Raji (cell line): ENCODE data around the gene GSTCD.

Experiments used
- POLR2A ChIP-seq: IDR thresholded peaks from 2 replicates; pipeline ENCODE4 v1.6.1; 2011; ENCODE audit warnings: low read depth, low read length, control low read depth; ENCODE audit not compliant: insufficient read depth

Gene GSTCD

DNA sequence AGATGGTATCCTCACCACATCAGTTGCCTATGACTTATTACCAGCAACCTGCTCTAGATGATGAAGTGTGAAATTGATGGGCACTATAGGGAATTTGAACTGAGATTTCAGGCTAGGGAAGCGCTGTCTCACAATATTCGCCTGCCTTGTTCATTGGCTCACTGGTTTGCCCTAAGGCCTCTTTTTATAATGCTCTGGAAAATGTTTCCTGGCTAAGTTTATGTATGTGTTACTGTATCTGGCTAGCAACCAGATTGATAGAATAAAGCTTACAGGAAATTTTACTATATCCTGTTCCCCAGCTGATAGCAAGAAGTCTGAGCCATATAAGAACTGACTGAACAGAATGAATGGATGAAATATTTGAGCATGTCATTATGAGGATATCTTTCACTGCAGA is 71.6 kb downstream of the GSTCD start:
- TF ChIP-seq POLR2A = no peak

DNA sequence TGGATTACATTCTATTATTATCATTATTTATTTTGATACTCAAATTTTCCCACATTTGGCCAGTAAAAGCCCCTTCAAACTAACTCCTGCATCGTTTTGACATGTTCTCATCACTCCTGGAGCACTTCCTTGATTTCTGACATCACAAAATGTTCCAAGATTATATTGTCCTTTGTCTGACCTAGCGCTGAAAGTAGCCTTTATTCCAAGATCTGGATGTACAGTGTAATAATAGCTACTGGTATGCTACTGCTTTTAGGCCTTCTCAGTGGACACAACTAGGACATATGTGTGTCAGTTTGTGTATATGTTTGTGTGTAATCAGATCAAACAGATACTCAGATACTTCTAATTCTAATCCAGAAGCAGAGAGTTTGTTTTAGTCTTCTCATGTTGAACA is 76.2 kb downstream of the GSTCD start:
- no peak for TF ChIP-seq POLR2A

GRCh38 chr4:105785792-105786191 is 77.2 kb downstream of the GSTCD start:
- TF ChIP-seq POLR2A = no peak

DNA sequence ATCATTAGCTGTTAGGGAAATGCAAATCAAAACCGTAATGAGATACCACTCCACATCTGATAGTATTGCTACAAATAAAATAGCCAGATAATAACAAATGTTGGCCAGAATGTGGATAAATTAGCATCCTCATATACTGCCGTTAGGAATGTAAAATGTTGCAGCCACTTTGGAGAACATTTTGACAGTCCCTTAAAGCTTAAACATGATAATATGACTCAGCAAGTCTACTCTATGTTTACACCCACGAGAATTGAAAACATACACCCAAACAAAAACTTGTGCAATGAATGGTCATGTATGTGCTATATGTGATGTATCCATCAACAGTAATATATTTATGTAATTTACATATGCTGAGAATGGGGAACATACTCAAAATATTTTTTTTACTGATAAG is 78.2 kb downstream of the GSTCD start:
- no peak for TF ChIP-seq POLR2A

GRCh38 chr4:105797225-105797624 is 88.6 kb downstream of the GSTCD start:
- TF ChIP-seq POLR2A = no peak

DNA sequence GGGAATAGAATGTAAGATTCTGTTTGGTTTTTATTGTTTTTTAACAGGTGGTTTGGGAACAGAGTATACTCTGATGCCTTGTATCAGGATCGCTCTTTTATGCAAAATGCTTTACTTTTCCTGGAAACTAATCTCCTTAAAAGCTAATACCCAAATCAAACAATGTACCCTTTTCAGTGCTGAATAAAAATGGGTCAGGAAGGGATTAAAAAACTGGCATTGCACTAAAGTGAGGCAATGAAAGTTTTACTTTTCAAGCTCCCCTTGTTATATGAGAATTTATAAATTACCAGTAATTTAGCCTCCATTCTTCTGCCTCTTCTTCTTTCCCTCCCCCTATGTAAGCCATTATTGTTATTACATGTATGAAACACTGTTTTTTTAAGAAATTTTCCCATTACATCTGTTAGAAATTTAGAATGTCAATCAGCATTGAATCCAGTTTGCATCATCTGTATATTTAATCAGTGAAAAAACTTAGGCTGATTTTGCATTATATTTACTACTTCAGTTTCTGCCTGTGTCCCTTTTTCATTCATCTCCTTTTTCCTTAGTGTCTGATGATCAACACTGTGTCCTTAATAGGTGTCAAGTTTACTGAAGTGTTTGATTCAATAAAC is 97.0 kb downstream of the GSTCD start:
- TF ChIP-seq POLR2A = no peak

DNA sequence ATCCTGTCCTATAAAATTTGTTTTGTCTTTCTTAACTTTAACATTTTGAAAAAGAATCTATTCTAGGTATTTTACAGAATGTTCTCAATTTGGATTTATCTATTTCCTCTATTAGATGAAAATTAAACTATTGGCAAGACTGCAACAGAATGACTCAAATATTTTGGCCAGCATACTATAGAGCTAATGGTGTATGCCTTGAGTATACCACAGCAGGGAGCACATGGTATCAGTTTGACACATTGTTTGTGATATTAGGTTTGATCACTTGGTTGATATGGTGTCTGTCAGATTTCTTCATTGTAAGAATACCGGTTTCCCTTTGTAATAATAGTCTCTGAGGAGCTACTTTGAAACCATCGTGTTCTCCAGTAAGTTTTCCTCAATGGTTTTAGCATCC is 98.9 kb downstream of the GSTCD start:
- no peak for TF ChIP-seq POLR2A

DNA sequence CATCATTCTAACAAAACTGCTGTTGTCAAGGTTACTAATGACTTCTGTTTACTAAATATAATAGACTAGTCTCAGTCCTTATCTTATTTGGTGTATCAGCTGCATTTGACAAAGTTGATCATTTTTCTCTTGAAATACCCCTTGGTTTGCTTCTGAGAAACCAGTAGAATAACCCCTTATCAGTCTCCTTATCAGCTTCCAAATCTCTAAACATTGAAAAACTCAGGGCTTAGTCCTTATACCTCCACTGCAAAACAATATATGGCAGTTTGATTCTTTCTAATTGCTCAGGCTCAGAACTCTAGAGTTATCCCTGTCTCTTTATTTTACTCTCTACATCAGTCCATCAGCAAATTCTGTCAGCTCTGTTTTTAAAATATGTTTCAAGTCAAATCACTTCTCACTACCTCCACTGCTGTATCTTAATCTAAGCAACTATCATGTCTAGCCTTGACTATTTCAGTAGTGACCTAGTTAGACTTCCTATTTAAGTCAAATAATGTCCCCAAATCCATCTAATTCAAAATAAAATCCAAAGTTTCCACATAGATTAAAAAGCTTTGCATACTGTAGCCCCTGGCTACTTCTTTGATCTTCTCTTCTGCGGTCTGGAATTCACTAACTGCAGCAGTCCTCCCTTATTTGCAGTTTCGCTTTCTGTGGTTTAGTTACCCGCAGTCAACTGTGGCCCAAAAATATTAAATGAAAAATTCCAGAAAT is 99.6 kb downstream of the GSTCD start:
- TF ChIP-seq POLR2A = no peak

GRCh38 chr4:105808750-105809041 is 100.1 kb downstream of the GSTCD start:
- no peak for TF ChIP-seq POLR2A

- TF ChIP-seq POLR2A = no peak
Observed at GRCh38 chr4:105815701-105816100, 107.1 kb downstream of the GSTCD start.

- TF ChIP-seq POLR2A = no peak
Observed at GRCh38 chr4:105822061-105822460, 113.5 kb downstream of the GSTCD start.

DNA sequence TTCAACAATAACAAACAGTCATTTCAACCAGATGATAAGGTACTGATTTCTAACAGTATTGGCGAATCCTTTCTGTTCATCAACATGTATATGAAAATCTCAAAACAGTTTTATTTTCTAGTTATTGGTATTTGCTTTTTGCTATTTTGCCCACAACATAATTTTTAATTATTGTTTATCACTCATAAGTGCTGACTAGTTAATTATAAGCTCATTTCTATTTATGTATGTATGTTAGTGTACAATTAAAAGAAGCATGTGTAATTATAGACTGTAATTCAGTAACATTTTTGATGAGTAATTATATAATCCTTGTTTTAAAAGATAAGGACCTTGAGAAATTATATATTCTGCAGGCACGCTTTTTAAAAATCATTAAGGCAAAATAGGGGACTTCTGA is 119.5 kb downstream of the GSTCD start:
- no peak for TF ChIP-seq POLR2A

DNA sequence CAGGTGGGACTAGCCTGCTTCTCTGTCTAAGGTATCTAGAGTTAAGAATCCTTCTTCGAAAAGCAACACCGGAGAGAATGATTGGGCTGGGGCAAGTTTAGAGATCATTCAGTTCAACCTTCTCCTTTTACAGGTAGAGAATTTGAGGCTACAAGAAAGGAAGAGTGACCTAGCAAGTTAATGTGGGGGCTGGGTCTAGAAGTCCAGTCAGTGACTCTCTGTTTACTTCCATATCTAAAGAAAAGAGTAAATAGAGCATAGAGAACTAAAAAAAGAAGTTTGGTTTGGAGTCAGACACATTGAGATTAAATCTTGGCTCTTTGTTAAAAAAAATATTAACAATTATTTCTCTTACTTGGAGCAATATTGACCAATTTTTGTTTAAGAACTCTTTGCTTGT is 122.6 kb downstream of the GSTCD start:
- TF ChIP-seq POLR2A = no peak

DNA sequence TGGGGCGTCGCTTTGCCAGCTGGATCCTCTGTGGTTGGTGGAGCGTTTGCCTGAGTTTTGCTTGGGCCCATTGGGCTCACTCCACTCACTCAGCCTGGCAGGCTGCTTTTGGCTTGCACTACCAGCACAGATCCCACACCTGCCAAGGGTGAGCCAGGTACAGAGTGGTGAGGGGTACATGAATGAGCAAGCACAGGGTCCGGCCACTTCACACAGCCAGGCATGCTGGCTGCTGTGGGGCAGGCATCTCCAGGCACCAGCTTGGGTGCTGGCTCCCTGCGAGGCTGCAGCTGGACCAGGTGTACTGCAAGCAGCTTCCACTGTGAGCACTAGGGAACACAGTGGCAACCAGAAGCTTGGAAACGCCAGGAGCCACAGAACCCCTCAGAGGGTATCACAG is 126.6 kb downstream of the GSTCD start:
- no peak for TF ChIP-seq POLR2A

GRCh38 chr4:105836537-105836936 is 128.0 kb downstream of the GSTCD start:
- TF ChIP-seq POLR2A = no peak

DNA sequence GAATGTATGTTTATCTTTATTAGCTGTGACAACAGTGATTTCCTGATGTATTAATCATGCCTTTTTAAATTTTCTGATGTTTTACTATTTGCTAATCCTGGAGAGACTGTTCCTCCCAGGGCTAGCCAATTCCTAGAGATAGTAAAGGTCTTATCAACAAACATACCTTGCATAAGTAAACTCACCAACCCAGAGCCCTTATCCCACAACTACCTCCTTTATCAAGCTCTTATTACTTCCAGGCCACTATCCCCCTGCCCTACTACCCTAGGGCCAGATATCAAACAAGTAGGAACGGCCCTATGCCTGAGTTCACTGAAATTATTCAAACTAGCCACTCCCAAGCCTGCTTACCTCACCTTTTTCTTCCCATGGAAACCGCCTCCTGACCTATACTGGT is 128.5 kb downstream of the GSTCD start:
- no peak for TF ChIP-seq POLR2A

DNA sequence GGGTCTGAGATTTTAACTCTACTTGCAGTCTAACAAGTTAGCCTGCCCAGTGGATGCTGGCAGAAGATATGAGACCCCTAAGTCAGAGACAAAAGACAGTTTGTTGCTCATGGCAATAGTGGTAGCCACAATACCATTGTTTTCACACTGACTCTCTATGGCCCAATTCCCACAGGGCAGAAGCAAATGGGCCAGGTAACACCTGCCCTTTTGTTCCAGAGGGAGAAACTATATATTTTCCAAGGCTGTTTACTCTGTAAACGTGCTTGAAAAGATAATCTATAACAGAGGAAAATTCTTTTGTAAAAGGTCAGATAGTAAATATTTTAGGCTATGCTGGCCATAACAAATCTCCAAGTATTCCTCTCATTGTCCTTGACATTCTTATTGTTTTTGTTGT is 129.5 kb downstream of the GSTCD start:
- no peak for TF ChIP-seq POLR2A
